MM.1S (cell line): ENCODE measurements around the gene SPDYE4.

Source experiments
- DNase-seq: peaks from one replicate; pipeline ENCODE4 v3.0.0-alpha.2; 2015
- H2AFZ ChIP-seq: fragments of 300-600 bp; sonication (generic); 2 replicates; pipeline ENCODE4 v1.6.0; 2016; ENCODE audit warnings: antibody characterized with exemption, low read length
- H3F3A ChIP-seq: fragments of 300-600 bp; sonication (generic); 2 replicates; pipeline ENCODE4 v1.6.1; 2016; ENCODE audit warnings: mild to moderate bottlenecking, antibody characterized with exemption, low read length, moderate library complexity, mixed read lengths; ENCODE audit not compliant: insufficient read depth
- H3K27ac ChIP-seq: fragments of 300-600 bp; sonication (generic); 2 replicates; pipeline ENCODE4 v1.5.1; 2016; ENCODE audit warnings: mild to moderate bottlenecking, low read length
- H3K27me3 ChIP-seq: fragments of 300-600 bp; sonication (generic); replicated peaks from 2 replicates; pipeline ENCODE4 v1.6.0; 2016; ENCODE audit warnings: low read length; ENCODE audit not compliant: insufficient read depth
- H3K36me3 ChIP-seq: fragments of 300-600 bp; sonication (generic); replicated peaks from 2 replicates; pipeline ENCODE4 v1.6.1; 2016; ENCODE audit warnings: mild to moderate bottlenecking, low read length, mixed read lengths; ENCODE audit not compliant: insufficient read depth
- H3K4me1 ChIP-seq: fragments of 300-600 bp; sonication (generic); 2 replicates; pipeline ENCODE4 v1.6.1; 2016; ENCODE audit warnings: low read length, mixed read lengths
- H3K4me2 ChIP-seq: fragments of 300-600 bp; sonication (generic); 2 replicates; pipeline ENCODE4 v1.6.0; 2016; ENCODE audit warnings: low read depth, low read length
- H3K4me3 ChIP-seq: fragments of 300-600 bp; sonication (generic); 2 replicates; pipeline ENCODE4 v1.5.1; 2016; ENCODE audit warnings: low read length, mixed read lengths
- H3K79me2 ChIP-seq: fragments of 300-600 bp; sonication (generic); 2 replicates; pipeline ENCODE4 v1.6.1; 2016; ENCODE audit warnings: mixed run types, low read length, mixed read lengths
- H3K9ac ChIP-seq: fragments of 300-600 bp; sonication (generic); 2 replicates; pipeline ENCODE4 v1.6.1; 2016; ENCODE audit warnings: low read length, mixed read lengths
- H3K9me2 ChIP-seq: fragments of 300-600 bp; sonication (generic); replicated peaks from 2 replicates; pipeline ENCODE4 v1.6.1; 2016; ENCODE audit warnings: mild to moderate bottlenecking, low read length, mixed read lengths; ENCODE audit not compliant: insufficient read depth
- H3K9me3 ChIP-seq: fragments of 300-600 bp; sonication (generic); replicated peaks from 2 replicates; pipeline ENCODE4 v1.6.1; 2016; ENCODE audit warnings: mild to moderate bottlenecking, low read length, mixed read lengths; ENCODE audit not compliant: insufficient read depth
- H4K20me1 ChIP-seq: fragments of 300-600 bp; sonication (generic); 2 replicates; pipeline ENCODE4 v1.6.1; 2016; ENCODE audit warnings: mild to moderate bottlenecking, low read length, moderate library complexity, mixed read lengths; ENCODE audit not compliant: insufficient read depth
- CTCF ChIP-seq: fragments of 300-600 bp; sonication (generic); IDR thresholded peaks from 2 replicates; pipeline ENCODE4 v1.5.1; 2016; ENCODE audit warnings: antibody characterized with exemption, low read length, mixed read lengths
- EZH2 ChIP-seq: fragments of 300-600 bp; sonication (generic); optimal IDR thresholded peaks from 2 replicates; pipeline ENCODE3; 2017; ENCODE audit warnings: low read depth, mild to moderate bottlenecking, antibody characterized with exemption, low read length, mixed read lengths
- EZH2phosphoT487 ChIP-seq: fragments of 300-600 bp; sonication (generic); IDR thresholded peaks from 2 replicates; pipeline ENCODE4 v1.6.1; 2018; ENCODE audit warnings: antibody characterized with exemption, low read length

Gene SPDYE4

GRCh38 chr17:8753136-8753975, 5.0 kb downstream of the SPDYE4 start:
- H3K36me3 ChIP-seq = no peaks in the 10 kb centered on the region
- H3K4me2 ChIP-seq = no peak overlapping the region
- no peak for DNase-seq
- H3K27ac ChIP-seq = no peak overlapping the region
- no peaks in the 10 kb centered on the region for H4K20me1 ChIP-seq
- H3K9me3 ChIP-seq = no peaks in the 10 kb centered on the region
- TF ChIP-seq EZH2 (no peak), EZH2phosphoT487 (no peak), CTCF (no peak)
- no peaks in the 10 kb centered on the region for H3K79me2 ChIP-seq
- H3K9ac ChIP-seq = no peak overlapping the region
- H3K27me3 ChIP-seq = peaks cover 8% of the 10 kb centered on the region
- no peak overlapping the region for H2AFZ ChIP-seq
- H3F3A ChIP-seq = no peaks in the 10 kb centered on the region
- no peak overlapping the region for H3K4me3 ChIP-seq
- no peaks in the 10 kb centered on the region for H3K4me1 ChIP-seq
- no peaks in the 10 kb centered on the region for H3K9me2 ChIP-seq

DNA sequence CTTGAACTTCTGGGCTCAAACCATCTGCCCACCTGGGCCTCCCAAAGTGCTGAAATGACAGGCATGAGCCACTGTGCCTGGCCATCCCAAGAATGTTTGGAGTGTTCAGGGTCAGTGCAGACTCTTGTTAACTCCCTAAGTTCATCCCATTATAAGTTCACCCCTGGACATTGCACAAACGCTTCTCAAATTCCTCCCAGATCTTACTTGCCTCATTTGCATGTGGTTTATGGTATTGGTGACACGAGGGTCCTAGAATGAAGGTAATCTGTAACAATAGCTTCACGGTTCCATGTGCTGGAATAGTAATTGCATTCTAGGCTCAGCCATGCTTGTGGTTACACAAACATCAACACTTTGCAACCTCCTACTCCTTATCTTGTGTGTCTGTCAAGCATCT, 8.7 kb downstream of the SPDYE4 start:
- H3K79me2 ChIP-seq = no peaks in the 10 kb centered on the region
- peaks cover 2% of the 10 kb centered on the region for H3K27me3 ChIP-seq
- no peak for TF ChIP-seq EZH2phosphoT487
- no peak for TF ChIP-seq EZH2
- TF ChIP-seq CTCF = no peak

GRCh38 chr17:8747742-8748141, 10.6 kb downstream of the SPDYE4 start:
- no peaks in the 10 kb centered on the region for H3K27me3 ChIP-seq
- H3K4me2 ChIP-seq = no peak overlapping the region
- no peaks in the 10 kb centered on the region for H4K20me1 ChIP-seq

More for the DNA sequence above, 8.7 kb downstream of the SPDYE4 start:
- no peak overlapping the region for H2AFZ ChIP-seq
- no peak overlapping the region for H3K4me3 ChIP-seq
- no peaks in the 10 kb centered on the region for H4K20me1 ChIP-seq
- no peaks in the 10 kb centered on the region for H3F3A ChIP-seq
- H3K9me2 ChIP-seq = no peaks in the 10 kb centered on the region
- H3K9ac ChIP-seq = no peak overlapping the region
- H3K4me1 ChIP-seq = 0 out of 2 replicates have a peak, but pooled peaks cover 2% of the 10 kb centered on the region
- no peak overlapping the region for H3K27ac ChIP-seq
- H3K4me2 ChIP-seq = no peak overlapping the region
- no peak for DNase-seq
- no peaks in the 10 kb centered on the region for H3K36me3 ChIP-seq
- H3K9me3 ChIP-seq = no peaks in the 10 kb centered on the region

More at GRCh38 chr17:8747742-8748141, 10.6 kb downstream of the SPDYE4 start:
- Histone ChIP-seq H3K9ac (no peak overlapping the region), H3K9me3 (no peaks in the 10 kb centered on the region), H3K27ac (no peak overlapping the region), H2AFZ (no peak overlapping the region), H3K4me1 (0 out of 2 replicates have a peak, but pooled peaks cover 2% of the 10 kb centered on the region), H3F3A (no peaks in the 10 kb centered on the region), H3K4me3 (no peak overlapping the region), H3K79me2 (no peaks in the 10 kb centered on the region), H3K9me2 (no peaks in the 10 kb centered on the region), H3K36me3 (no peaks in the 10 kb centered on the region)
- TF ChIP-seq CTCF (no peak), EZH2phosphoT487 (no peak), EZH2 (no peak)
- DNase-seq = no peak
